HG03575 (cell line): Measurements from ENCODE around the gene RGS14.

Source experiments
- ATAC-seq: cut with Tn5 transposase; IDR thresholded peaks from one replicate; pipeline ENCODE4 v1.9.1; 2021; ENCODE audit not compliant: unreplicated experiment, insufficient number of reproducible peaks, low FRiP score; ENCODE audit errors: extremely low read depth

RGS14 gene

DNA sequence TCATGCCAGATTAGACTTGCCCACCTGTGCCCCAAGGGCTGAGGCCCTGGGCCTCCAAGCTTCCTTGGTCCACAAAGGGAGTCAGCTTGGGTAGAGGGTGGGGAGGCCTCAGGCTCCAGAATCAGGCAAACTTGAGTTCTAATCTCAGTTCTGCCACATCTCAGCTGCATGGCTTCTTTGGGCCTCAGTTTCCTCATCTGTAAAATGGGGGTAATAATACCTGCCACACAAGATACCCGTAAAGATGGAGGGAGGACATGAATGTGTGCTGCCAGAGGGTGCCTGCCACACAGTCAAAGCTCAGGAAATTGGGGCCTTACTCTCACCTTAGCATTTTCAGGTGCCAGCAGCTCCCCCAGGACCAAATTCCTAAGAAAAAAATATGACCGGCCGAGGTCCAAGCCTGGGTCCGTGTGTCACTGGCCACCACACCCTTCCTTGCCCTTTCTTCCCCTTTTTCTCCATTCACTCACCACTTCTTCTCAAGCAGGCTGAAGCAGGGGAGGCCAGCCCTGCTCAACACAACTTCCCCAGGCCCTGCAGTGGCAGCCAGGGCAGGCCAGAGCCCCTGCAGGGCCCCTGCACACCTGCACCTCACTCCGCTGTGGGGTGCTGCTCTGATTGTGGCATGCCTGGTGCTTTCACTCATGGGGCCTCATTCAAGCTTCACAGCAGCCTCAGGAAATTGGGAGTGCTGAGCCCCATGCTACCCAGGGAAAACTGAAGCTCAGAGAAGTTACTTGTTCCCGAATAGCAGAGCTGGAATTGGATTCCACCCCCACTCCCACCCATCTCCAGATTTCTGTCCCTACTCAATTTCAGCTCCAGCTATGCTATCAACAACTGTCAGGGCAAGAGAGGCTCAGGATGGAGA is 3.9 kb downstream of the RGS14 start:
- no peak for ATAC-seq

DNA sequence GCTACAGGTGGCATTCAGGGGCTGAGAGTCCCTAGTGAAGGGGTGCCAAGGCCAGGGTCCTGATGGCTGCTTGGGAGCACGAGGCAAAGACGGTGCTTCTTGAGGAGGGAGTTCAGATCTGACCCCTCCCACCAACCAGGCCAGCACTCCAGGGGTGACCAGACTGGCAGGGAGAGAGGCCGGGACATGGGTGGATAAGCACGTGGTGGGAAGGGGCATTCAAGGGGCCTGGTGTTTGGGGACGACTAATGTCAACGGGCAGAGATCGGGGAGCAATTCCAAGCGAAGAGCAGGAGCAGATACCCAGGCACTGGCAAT is 4.5 kb downstream of the RGS14 start:
- no peak for ATAC-seq

DNA sequence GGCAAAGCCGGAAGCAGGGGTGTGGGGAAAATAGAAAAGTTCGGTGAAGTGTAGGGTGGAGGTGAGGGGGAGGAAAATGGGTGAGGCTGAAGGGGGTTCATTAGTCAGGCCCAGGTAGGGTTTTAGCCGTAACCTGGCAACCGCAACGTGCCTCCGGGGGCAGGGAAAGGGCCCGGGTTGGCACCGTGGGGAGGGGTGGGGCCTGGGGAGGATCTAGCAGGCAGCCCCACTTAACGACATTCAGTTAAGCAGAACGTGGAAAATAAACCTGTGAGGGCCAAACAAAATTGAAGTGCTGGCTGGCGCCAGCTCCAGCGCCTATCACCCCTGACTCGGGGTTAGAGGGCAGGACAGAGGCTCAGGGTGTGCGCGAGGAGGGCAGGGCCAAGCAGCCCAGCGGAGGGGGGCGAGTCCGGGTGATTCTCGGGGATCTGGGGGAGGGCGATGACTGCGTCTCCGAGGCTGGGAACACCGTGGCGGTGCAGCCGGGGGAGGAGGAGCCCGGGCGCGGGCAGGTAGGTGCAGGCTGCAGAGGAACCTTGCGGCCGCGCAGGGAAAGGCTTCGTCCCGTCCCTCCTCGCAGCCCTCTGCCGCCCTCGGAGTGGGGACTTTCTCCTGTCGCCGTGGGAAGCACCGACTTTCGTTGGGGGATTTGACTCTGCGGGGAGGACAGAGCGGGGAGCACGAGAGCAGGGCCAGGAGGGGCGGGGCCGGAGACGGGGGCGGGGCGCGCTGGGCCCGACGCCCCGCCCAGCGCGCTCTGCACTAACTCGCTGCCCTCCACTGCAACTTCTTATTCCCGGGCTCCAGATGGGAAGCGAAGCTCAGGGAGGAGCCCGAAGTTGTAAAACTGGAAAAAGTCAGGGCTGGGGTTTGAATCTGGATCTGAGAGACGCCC is 5.1 kb downstream of the RGS14 start:
- ATAC-seq = no peak

DNA sequence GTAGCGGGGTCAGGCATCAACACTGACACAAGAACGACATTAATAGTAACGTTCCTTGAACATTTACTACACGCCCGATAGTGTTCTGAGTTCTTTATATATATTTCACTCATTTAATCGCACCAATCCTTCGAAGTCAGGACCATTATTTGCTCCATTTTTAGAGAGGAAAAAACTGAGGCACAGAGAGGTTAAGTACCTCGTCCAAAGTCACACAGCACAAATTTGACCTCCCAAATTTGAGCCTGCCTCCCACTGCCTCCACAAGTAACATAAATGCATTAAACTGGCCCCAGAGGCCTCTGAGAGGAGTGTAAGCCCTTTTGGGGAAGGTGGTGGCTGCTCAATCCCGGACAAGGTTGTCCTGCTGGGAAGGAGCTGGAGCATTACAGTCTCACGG is 5.8 kb downstream of the RGS14 start:
- no peak for ATAC-seq

DNA sequence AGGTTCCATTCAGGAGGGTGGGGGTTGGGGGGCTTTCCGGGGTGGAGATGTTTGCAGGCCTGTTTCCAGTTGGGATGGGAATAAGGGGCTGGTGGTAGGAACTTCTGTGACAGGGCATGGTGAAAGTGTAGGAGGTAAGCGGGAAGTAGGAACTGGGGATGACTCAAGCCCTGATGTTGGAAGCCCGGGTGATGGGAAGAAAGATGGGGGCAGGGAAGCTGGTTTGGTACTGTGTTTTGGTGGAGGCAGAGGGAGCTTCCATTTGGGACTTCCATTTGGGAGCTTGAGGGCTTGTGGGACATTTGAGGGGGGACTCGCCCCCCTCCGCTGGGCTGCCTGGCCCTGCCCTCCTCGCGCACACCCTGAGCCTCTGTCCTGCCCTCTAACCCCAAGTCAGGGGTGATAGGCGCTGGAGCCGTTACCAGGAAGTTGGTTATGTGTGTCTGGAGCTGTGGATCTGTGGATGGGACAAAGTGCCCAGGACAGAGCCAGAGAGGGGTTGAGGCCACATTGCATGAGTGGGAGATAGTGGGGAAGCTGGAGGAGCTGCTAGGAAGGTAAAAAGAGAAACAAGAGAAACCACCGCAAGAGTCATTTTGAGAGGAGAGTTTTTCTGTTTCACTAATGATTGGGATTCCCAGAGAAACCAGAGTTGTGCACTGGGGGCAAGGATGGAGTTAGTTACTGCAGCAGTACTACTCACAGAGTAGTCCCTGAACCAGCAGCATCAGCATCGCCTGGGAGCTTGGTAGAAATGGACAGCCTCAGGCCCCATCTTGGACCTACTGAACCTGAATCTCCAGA is 6.6 kb downstream of the RGS14 start:
- ATAC-seq = no peak

DNA sequence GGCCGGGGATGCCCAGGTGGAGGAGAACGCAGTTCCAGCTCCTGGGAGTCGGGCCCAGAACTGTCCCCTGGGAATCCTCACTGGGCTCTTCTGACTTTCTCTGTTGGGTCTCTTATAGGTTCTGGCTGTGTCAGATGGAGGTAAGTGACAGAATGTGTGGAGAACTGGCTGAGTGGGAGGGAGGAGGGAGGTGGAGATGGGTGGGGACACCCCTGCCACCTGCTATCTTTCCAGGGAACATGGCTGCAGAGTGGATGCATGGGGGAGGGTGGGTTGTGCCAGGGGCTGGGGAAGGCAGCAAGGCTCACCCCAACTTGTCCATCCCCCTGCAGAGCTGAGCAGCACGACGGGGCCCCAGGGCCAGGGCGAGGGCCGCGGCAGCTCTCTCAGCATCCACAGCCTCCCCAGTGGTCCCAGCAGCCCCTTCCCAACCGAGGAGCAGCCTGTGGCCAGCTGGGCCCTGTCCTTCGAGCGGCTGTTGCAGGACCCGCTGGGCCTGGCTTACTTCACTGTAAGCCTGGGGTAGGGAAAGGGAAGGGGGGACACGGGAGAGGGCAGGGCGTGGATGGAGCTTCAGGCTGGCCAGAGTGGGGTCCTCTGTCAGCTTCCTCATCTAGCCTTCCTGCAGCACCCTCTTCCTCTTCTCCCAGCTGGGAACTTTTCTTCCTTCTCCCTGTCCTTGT is 8.3 kb downstream of the RGS14 start:
- ATAC-seq = no peak

DNA sequence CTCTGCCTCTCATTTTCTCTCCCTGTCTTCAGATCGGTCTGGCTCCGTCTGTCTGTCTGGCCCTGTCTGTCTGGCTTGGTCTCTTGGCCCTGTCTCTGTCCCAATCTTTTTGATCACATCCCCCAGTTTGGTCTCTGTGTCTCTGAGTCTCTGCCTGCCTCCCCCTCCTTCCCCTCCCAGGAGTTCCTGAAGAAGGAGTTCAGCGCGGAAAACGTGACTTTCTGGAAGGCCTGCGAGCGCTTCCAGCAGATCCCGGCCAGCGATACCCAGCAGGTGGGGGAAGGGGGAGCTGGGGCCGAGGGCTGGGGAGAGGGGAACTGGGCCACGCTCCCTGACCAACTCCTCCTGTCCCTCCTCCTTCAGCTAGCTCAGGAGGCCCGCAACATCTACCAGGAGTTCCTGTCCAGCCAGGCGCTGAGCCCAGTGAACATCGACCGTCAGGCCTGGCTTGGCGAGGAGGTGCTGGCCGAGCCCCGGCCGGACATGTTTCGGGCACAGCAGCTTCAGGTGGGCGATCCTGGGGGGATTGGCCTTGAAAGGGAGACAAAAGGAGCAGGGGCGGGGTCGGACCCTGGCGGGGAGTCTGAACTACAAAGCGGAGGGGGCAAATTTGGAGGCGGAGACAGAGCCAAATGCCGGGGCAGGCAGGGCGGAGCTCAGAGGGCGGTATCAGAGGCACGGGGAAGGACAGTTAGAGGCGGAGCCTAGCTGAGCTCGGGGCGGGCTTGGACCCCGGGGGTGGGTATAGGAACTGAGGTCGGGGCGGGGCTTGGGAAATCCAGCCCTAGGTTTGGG is 9.0 kb downstream of the RGS14 start:
- no peak for ATAC-seq

DNA sequence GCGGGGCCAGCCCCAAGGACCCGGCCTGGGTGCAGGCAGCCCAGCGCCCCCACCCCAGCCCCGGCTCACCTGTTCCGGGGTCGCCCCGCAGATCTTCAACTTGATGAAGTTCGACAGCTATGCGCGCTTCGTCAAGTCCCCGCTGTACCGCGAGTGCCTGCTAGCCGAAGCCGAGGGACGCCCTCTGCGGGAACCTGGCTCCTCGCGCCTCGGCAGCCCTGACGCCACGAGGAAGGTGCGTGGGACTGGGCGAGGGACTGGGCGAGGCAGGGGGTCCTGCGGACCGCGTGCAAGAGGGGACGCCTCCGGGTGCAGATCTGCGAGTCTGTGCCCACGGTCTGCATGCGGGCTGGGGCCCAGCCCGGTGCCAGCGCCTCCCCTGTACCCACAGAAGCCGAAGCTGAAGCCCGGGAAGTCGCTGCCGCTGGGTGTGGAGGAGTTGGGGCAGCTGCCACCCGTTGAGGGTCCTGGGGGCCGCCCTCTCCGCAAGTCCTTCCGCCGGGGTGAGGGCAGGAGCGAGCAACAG is 9.7 kb downstream of the RGS14 start:
- ATAC-seq = no peak

DNA sequence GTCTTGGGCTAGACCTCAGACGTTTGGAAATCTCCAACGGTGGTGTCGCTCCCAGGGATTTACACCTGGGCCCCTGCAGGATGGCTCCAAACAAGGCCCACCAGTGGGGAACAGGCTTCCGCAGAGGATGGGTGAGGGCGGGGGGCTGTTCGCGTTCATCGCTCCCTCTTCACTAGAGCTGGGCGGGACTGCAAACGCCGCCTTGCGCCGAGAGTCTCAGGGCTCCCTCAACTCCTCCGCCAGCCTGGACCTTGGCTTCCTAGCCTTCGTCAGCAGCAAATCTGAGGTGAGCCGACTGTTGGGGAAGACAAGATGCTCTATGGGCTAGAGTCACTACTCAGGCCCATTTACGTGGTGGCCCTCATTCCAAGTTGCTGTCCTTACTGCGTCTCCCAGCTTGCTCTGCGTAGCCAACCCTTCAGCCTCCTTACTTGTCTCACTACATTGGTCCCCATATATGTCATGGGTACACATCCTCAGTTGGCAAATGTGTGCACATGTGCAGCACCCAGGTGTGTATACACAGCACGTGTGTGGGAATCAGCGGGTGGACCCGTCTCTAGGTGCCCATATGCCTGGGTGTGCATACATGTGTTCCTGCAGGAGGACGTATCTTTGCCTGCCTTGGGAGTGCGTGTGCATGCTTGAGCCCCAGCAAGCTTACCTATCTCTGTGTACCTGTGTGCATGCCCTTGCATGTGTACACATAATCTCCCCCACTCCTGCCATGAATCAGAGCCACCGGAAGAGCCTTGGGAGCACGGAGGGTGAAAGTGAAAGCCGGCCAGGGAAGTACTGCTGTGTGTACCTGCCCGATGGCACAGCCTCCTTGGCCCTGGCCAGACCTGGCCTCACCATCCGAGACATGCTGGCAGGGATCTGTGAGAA is 10.5 kb downstream of the RGS14 start:
- ATAC-seq = no peak

DNA sequence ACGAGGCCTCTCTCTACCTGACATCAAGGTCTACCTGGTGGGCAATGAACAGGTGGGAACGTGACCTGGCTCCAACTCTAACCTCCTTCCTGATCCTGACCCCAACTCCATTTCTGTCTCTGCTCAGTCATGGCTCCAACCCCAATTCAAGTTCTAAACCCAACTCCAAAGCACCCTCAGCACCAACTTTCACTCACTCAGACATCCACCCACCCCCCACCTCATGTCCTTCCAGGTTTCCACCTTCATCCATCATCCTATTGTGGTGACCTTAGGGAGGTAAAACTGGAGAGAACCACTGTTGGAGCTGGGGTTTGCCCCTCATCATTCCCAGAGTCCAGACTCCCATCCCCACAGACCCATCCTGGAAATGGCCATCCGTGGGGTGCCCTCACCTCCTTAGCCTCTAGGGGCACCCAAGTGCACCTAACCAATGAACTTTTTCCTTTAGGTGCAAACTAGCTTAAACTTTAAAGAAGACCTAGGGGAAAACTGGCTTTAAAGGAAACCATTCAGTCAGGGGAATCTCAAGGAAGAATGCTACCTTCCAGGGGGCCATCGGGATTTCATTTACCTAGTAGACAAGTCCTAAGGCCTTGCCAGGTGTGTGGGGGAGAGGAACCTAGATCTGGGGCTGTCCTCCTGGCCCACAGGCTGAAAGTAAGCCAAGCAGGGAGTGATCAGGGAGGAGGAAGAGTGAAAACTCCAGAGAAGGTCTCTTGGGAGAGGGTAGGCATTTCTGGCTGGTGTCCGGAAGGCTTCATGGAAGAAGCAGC is 11.3 kb downstream of the RGS14 start:
- no peak for ATAC-seq

DNA sequence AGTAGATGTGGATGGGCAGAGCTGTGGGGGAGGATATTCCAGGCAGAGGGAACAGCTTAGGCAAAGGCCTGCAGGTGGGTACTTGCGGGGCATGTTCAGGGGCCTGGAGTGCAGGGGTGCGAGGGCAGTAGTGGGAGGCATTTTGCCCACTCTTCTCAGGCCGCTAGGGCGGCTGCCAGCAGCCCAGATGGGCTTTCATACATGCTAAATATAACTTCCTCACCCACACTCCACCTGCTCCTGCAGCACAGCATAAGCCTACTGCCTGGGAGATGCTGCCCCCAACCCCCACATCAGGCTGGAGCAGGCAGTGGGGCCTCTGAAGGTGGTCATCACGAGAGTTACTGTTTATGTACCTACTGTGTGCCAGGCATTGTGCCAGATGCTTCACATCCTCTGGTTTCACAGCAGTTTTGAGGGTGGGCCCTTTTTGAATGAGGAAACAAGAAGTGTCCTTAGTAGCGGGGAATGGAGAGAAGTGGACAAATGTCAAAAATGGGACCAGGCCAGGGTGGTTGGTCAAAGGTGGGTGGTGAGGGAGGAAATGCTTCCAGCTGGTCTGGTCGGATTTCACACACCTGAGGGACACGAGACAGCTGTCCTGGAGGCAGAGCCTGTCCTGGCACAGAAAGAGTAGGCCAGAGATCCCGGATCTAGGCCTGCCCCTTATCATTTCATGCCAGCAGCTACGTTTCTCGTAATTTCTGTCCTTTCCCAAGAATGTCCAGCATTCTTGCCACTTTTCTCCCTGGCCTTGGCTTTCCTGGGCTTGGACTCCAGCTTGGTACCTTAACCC is 12.1 kb downstream of the RGS14 start:
- no peak for ATAC-seq

DNA sequence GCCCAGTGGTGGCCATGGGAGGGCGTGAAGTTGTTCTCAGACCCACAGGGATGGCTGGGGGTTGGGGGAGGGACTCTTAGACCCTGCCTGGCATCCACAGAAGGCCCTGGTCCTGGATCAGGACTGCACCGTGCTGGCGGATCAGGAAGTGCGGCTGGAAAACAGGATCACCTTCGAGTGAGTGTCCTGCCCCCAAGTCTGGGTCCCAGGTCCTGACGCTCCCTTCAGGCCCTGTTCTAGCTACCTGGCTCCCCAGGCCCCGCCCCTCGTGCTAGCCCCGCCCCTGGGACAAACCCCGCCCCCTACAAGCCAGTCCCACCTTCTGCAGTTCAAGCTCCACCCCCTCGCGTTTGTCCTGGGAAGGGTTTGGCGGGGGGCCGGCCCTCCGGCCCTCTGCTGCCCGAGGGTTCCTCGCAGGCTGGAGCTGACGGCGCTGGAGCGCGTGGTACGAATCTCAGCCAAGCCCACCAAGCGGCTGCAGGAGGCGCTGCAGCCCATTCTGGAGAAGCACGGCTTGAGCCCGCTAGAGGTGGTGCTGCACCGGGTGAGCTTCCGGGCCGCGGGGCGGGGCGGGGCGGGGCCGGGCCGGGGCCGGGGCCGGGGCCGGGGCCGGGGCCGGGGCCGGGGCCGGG is 12.9 kb downstream of the RGS14 start:
- ATAC-seq = no peak

DNA sequence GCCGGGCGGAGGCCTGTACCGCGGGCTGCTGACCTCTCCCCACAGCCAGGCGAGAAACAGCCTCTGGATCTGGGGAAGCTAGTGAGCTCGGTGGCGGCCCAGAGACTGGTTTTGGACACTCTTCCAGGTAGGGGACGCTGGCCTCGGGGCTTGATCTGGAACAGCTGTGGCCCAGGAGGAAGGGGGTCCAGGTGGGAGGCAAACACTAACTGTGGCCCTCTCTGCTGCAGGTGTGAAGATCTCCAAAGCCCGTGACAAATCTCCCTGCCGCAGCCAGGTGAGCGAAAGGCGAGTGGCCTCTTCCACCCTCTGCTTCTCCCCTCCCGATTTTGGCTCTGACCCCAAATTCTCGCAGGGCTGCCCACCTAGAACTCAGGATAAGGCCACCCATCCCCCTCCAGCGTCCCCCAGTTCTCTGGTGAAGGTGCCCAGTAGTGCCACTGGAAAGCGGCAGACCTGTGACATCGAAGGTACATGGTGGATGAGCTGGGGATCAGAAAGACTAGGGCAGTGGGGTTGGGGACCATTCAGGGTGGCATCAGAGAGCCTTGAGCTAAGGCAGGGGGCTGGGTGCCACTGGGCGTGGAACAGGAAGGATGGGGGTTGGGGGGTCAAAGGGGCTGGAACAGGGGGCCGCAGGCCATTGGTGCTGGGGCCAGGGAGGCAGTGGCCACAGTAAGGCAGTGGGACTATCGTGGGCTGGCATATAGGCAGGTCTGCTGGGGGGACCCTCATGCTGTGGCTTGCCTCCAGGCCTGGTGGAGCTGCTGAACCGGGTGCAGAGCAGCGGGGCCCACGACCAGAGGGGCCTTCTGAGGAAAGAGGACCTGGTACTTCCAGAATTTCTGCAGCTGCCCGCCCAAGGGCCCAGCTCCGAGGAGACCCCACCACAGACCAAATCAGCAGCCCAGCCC is 13.7 kb downstream of the RGS14 start:
- no peak for ATAC-seq
